ENCODE results near the gene TENM3. TPM values are rescaled to one million over a fixed set of nuclear protein-coding genes. Genes with fewer than 3 reads are reported as not detected.
A peak's percentile ranks its signal among the peaks of the same experiment; 100 is the strongest.

The TENM3 gene
- total and polyA plus RNA-seq, 7 experiments from 2014 or later: not detected

DNA sequence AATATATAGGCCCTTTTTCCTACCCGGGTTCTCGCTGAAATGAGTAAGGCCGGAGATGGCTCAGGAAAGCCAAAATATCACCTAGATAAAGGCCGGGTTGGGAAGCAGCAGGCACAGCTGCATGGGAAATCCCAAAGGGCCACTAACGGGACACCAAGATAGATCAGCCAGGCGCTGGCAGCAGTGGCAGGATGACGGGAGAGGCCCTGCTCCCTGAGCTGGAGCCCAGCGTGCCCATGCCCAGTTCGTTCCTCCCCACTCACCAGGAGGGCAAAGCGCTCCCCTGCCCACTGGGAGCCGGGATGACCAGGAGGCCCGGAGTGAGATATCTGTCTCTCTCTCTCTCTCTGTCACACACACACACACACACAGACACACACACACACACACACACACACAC is 564.1 kb downstream of the TENM3 start:
- Histone ChIP-seq H3K9me3 (ENCODE audit: control insufficient read depth in 2 of 3, low read length in 3 of 3) (peaks cover 0 to 8% (median 3%) of the 10 kb centered on the region in 3 experiments), H3K27ac (ENCODE audit: low read depth, low read length) (no peak overlapping the region), H3K27me3 (ENCODE audit: control insufficient read depth in 2 of 2, insufficient read depth in 2 of 2, low read length in 2 of 2) (no peaks in the 10 kb centered on the region), H3K36me3 (ENCODE audit: control insufficient read depth in 2 of 3, insufficient read depth in 3 of 3, low read length in 3 of 3) (no peaks in the 10 kb centered on the region), H3K4me3 (ENCODE audit: low read length) (no peak overlapping the region), H3K4me1 (ENCODE audit: control insufficient read depth in 2 of 2, insufficient read depth in 2 of 2, low read length in 2 of 2) (peaks cover 8 to 16% of the 10 kb centered on the region in 2 donors)
- Mint-ChIP-seq H3K4me1 (peaks cover 0 to 20% (median 11%) of the 10 kb centered on the region in 7 donors), H3K4me3 (peak overlapping the region in 3 of 10 donors; percentile 64 to 86 (median 84)), H3K27me3 (peaks cover 0 to 13% (median 4%) of the 10 kb centered on the region in 5 donors), H3K27ac (no peak overlapping the region), H3K9me3 (peaks cover 0 to 18% (median 9%) of the 10 kb centered on the region in 11 donors), H3K36me3 (peaks cover 0 to 6% (median 5%) of the 10 kb centered on the region in 5 donors)
- CTCF ChIA-PET: interaction anchor here (0.6 kb wide), 1 partner anchor 98 kb away, joined by 3 read pairs; no protein-coding TSS in a partner anchor
- ATAC-seq (no peak), DNase-seq (no peak)
- intact Hi-C loops (cut with micrococcal nuclease): loop anchor here (2.0 to 10.0 kb wide), 4 partner anchors 117 to 1505 kb away; partner anchors contain the start of gene ING2 (in 1 of the 2)
- POLR2A ChIA-PET: no interaction called here

DNA sequence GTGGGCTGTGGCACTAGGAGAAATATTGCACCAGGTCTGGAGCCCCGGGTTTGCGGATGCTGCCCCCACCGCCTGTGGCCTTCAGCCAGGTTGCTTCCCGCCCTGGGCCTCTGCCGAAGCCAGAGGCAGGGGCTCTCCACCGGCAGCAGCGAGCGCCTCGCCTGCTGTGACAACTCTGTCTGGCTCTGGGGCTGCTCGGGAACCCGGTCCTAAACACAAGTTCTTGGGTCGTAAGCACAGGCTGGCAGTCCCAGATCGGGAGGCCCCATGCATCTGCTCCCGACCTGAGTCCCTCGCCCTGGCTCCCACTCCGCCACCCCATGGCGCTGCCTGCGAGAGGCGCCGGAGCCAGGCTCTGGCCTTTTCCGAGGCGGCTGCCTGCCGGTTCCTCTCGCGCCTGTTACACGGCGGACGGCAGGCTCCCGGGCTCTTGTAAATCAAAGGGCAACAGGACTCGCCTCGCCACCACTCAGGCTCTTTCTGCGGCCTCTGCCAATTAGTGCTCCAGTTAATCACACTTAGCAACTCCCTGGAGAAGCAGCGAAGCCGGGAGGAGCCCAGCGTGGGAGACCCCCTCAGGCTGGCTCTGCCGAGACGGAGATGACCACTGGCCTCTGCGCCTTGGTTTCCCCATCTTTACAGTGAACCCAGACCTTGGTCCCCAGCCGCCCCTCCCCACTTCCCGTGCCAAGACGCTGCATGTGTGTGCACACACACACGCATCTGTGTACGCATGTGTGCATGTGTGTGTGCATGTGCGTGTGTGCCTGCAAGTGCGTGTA is 564.8 kb downstream of the TENM3 start:
- no peak overlapping the region for H3K27ac ChIP-seq (ENCODE audit: low read depth, low read length)
- Mint-ChIP-seq H3K4me3 (peak overlapping the region in 3 of 10 donors; percentile 56 to 79 (median 67)), H3K27me3 (peaks cover 0 to 13% (median 4%) of the 10 kb centered on the region in 5 donors), H3K27ac (peak overlapping the region in 1 of 9 donors; percentile 83), H3K4me1 (peaks cover 0 to 20% (median 13%) of the 10 kb centered on the region in 7 donors), H3K9me3 (peaks cover 0 to 19% (median 10%) of the 10 kb centered on the region in 11 donors), H3K36me3 (peaks cover 0 to 7% (median 5%) of the 10 kb centered on the region in 5 donors)
- DNase-seq: no peak
- intact Hi-C loops (cut with micrococcal nuclease): loop anchor here (2.0 to 10.0 kb wide), 4 partner anchors 117 to 1506 kb away; partner anchors contain the start of gene ING2 (in 1 of the 2)
- no peak for ATAC-seq
- H3K27me3 ChIP-seq (ENCODE audit: control insufficient read depth in 2 of 2, insufficient read depth in 2 of 2, low read length in 2 of 2): no peaks in the 10 kb centered on the region
- H3K36me3 ChIP-seq (ENCODE audit: control insufficient read depth in 2 of 3, insufficient read depth in 3 of 3, low read length in 3 of 3): no peaks in the 10 kb centered on the region
- CTCF ChIA-PET: interaction anchor here (0.6 kb wide), 1 partner anchor 98 kb away, joined by 3 read pairs; no protein-coding TSS in a partner anchor
- H3K4me1 ChIP-seq (ENCODE audit: control insufficient read depth in 2 of 2, insufficient read depth in 2 of 2, low read length in 2 of 2): peaks cover 8 to 16% of the 10 kb centered on the region in 2 donors
- H3K9me3 ChIP-seq (ENCODE audit: control insufficient read depth in 2 of 3, low read length in 3 of 3): peaks cover 0 to 8% (median 3%) of the 10 kb centered on the region in 3 experiments
- H3K4me3 ChIP-seq (ENCODE audit: low read length): no peak overlapping the region
- POLR2A ChIA-PET: interaction anchor here (1.1 kb wide), 1 partner anchor 111 kb away, joined by 4 read pairs; no protein-coding TSS in a partner anchor

DNA sequence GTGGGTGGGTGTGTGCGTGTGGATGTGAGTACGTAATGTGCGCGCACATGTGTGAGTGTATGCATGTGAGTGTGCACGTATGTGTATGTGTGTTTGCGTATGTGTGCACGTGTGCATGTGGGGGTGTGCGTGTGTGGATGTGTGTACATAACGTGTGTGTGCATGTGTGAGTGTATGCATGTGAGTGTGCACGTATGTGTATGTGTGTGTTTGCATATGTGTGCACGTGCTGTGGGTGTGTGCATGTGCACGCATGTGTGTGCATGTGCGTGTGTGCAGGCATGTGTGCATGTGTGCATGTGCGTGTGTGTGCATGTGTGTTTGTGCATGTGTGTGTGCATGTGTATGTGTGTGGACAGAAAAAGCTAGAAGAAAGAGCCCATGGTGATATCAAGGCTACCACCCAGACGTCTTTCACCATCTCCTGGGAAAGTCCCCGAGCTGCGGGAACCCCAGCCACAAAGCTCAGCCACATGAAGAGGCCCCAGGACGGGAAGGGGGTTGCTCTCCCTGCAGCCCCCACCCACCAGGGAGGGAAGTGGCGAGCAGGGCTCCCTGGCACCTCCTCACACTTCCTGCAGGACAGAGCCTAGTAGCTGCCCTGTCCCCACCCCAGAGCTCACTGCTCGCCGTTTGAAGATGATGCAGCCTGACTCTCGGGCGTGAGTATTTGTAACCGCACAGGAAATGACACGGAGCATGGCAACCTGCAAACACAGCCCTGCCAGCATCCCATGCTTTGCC is 565.6 kb downstream of the TENM3 start:
- DNase-seq (peak in 8 of 9 donors; percentile 33 to 68 (median 48)), ATAC-seq (peak; percentile 87)
- peak overlapping the region; percentile 18 for H3K4me3 ChIP-seq (ENCODE audit: low read length)
- CTCF ChIA-PET: no interaction called here
- Mint-ChIP-seq H3K9me3 (peaks cover 0 to 24% (median 14%) of the 10 kb centered on the region in 11 donors), H3K4me1 (peaks cover 0 to 24% (median 18%) of the 10 kb centered on the region in 7 donors), H3K27ac (peak overlapping the region in 7 of 9 donors; percentile 26 to 91 (median 64)), H3K36me3 (peaks cover 0 to 7% (median 5%) of the 10 kb centered on the region in 5 donors), H3K27me3 (peaks cover 0 to 13% (median 4%) of the 10 kb centered on the region in 5 donors), H3K4me3 (peak overlapping the region in 6 of 10 donors; percentile 56 to 79 (median 61))
- no peaks in the 10 kb centered on the region for H3K36me3 ChIP-seq (ENCODE audit: control insufficient read depth in 2 of 3, insufficient read depth in 3 of 3, low read length in 3 of 3)
- H3K27ac ChIP-seq (ENCODE audit: low read depth, low read length): no peak overlapping the region
- intact Hi-C loops (cut with micrococcal nuclease): loop anchor here in 1 of 2 donors (1.0 to 10.0 kb wide), 5 partner anchors 109 to 1507 kb away; partner anchors contain the start of gene ING2
- H3K27me3 ChIP-seq (ENCODE audit: control insufficient read depth in 2 of 2, insufficient read depth in 2 of 2, low read length in 2 of 2): no peaks in the 10 kb centered on the region
- POLR2A ChIA-PET: interaction anchor here (1.1 kb wide), 1 partner anchor 110 kb away, joined by 4 read pairs; no protein-coding TSS in a partner anchor
- peaks cover 0 to 8% (median 3%) of the 10 kb centered on the region in 3 experiments for H3K9me3 ChIP-seq (ENCODE audit: control insufficient read depth in 2 of 3, low read length in 3 of 3)
- peaks cover 8 to 16% of the 10 kb centered on the region in 2 donors for H3K4me1 ChIP-seq (ENCODE audit: control insufficient read depth in 2 of 2, insufficient read depth in 2 of 2, low read length in 2 of 2)

DNA sequence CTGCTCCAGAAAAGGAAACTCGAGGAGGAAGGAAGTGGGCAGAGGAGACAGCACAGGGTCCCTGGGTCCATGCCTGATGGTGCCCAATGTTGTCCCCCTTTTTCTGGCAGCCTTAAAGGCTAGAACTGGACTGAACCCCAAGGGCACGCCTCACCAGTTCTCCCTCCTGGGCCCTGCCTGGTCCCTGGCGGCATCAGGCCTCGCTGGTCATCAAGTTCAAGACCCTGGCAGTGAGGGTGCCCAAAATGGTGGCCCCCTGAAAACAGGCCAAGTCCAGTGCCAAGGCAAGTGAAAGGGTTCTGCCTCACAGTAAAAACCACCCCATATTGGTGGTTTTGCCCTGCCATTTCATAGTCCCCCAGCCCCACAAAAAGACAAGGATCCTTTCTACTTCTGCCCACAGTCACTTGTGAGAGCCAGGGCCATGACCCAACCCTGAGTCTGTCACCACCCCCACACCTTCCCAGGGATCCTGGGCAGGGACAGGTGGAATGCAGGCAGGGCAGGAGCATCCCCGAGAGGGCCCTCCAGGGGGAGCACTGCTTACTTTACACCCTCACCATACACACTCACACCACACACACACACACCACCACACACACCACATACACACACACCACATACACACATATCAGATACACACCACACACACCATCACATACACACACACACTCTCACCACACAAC is 566.4 kb downstream of the TENM3 start:
- Mint-ChIP-seq H3K27ac (peak overlapping the region in 6 of 9 donors; percentile 26 to 91 (median 74)), H3K36me3 (peaks cover 0 to 7% (median 5%) of the 10 kb centered on the region in 5 donors), H3K4me1 (peaks cover 0 to 24% (median 18%) of the 10 kb centered on the region in 7 donors), H3K9me3 (peaks cover 0 to 24% (median 14%) of the 10 kb centered on the region in 11 donors), H3K27me3 (peaks cover 0 to 10% (median 4%) of the 10 kb centered on the region in 5 donors), H3K4me3 (peak overlapping the region in 6 of 10 donors; percentile 56 to 79 (median 61))
- ATAC-seq: no peak
- POLR2A ChIA-PET: interaction anchor here (1.1 kb wide), 1 partner anchor 109 kb away, joined by 4 read pairs; no protein-coding TSS in a partner anchor
- Histone ChIP-seq H3K36me3 (ENCODE audit: control insufficient read depth in 2 of 3, insufficient read depth in 3 of 3, low read length in 3 of 3) (no peaks in the 10 kb centered on the region), H3K4me1 (ENCODE audit: control insufficient read depth in 2 of 2, insufficient read depth in 2 of 2, low read length in 2 of 2) (peaks cover 8 to 16% of the 10 kb centered on the region in 2 donors), H3K4me3 (ENCODE audit: low read length) (peak overlapping the region; percentile 18), H3K27ac (ENCODE audit: low read depth, low read length) (no peak overlapping the region), H3K9me3 (ENCODE audit: control insufficient read depth in 2 of 3, low read length in 3 of 3) (peaks cover 0 to 8% (median 3%) of the 10 kb centered on the region in 3 experiments), H3K27me3 (ENCODE audit: control insufficient read depth in 2 of 2, insufficient read depth in 2 of 2, low read length in 2 of 2) (no peaks in the 10 kb centered on the region)
- intact Hi-C loops (cut with micrococcal nuclease): loop anchor here in 1 of 2 donors (1.0 to 10.0 kb wide), 5 partner anchors 109 to 1507 kb away; partner anchors contain the start of gene ING2
- CTCF ChIA-PET: no interaction called here
- peak in 1 of 9 donors; percentile 13 for DNase-seq

DNA sequence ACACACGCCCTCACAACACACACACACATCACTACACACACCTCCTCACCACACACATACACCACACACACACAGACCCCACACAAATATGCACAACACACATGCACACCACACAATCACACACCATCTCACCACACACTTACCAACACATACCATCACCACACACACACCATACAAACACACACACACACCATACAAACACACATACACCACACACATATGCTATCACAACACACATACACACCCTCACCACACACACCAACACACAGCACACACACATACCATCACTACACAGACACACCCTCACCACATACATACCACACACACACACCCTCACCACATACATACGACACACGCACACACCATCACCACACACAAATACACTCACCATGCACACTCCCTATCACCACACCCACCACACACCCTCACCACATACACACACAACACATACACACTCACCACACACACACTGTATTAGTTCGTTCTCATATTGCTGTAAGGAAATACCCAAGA is 567.0 kb downstream of the TENM3 start:
- Histone ChIP-seq H3K9me3 (ENCODE audit: control insufficient read depth in 2 of 3, low read length in 3 of 3) (peaks cover 0 to 8% (median 3%) of the 10 kb centered on the region in 3 experiments), H3K36me3 (ENCODE audit: control insufficient read depth in 2 of 3, insufficient read depth in 3 of 3, low read length in 3 of 3) (no peaks in the 10 kb centered on the region), H3K4me3 (ENCODE audit: low read length) (no peak overlapping the region), H3K27ac (ENCODE audit: low read depth, low read length) (no peak overlapping the region), H3K27me3 (ENCODE audit: control insufficient read depth in 2 of 2, insufficient read depth in 2 of 2, low read length in 2 of 2) (no peaks in the 10 kb centered on the region), H3K4me1 (ENCODE audit: control insufficient read depth in 2 of 2, insufficient read depth in 2 of 2, low read length in 2 of 2) (peaks cover 8 to 16% of the 10 kb centered on the region in 2 donors)
- peaks cover 0 to 24% (median 14%) of the 10 kb centered on the region in 11 donors for H3K9me3 Mint-ChIP-seq
- ChIA-PET CTCF (no interaction called here), POLR2A (no interaction called here)
- peaks cover 0 to 7% (median 4%) of the 10 kb centered on the region in 5 donors for H3K27me3 Mint-ChIP-seq
- peaks cover 0 to 7% (median 5%) of the 10 kb centered on the region in 5 donors for H3K36me3 Mint-ChIP-seq
- ATAC-seq (no peak), DNase-seq (no peak)
- no peak overlapping the region for H3K4me3 Mint-ChIP-seq
- peaks cover 0 to 24% (median 18%) of the 10 kb centered on the region in 7 donors for H3K4me1 Mint-ChIP-seq
- H3K27ac Mint-ChIP-seq: no peak overlapping the region
- intact Hi-C loops (cut with micrococcal nuclease): no loop called here
